Activated CD4-positive, CD25-positive, alpha-beta regulatory T cell treated with anti-CD3 and anti-CD28 coated beads, Interleukin-2, amount 50 U/mL, for 24 hours (primary cell): ENCODE results near the gene VPS18.
"Not testable (repeated sequence)": the region's sequence is repeated elsewhere in the genome, so short reads cannot be mapped to it uniquely, and the experiment has no call there.

ENCODE experiments used
- ATAC-seq, 2 donors: fragments of 150-1000 bp; cut with Tn5 transposase; one replicate each; pipeline ENCODE4 v1.10.0; 2021; ENCODE audit warnings: mild to moderate bottlenecking in 1 of 2, moderate library complexity in 1 of 2

Gene VPS18, protein sequence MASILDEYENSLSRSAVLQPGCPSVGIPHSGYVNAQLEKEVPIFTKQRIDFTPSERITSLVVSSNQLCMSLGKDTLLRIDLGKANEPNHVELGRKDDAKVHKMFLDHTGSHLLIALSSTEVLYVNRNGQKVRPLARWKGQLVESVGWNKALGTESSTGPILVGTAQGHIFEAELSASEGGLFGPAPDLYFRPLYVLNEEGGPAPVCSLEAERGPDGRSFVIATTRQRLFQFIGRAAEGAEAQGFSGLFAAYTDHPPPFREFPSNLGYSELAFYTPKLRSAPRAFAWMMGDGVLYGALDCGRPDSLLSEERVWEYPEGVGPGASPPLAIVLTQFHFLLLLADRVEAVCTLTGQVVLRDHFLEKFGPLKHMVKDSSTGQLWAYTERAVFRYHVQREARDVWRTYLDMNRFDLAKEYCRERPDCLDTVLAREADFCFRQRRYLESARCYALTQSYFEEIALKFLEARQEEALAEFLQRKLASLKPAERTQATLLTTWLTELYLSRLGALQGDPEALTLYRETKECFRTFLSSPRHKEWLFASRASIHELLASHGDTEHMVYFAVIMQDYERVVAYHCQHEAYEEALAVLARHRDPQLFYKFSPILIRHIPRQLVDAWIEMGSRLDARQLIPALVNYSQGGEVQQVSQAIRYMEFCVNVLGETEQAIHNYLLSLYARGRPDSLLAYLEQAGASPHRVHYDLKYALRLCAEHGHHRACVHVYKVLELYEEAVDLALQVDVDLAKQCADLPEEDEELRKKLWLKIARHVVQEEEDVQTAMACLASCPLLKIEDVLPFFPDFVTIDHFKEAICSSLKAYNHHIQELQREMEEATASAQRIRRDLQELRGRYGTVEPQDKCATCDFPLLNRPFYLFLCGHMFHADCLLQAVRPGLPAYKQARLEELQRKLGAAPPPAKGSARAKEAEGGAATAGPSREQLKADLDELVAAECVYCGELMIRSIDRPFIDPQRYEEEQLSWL

DNA sequence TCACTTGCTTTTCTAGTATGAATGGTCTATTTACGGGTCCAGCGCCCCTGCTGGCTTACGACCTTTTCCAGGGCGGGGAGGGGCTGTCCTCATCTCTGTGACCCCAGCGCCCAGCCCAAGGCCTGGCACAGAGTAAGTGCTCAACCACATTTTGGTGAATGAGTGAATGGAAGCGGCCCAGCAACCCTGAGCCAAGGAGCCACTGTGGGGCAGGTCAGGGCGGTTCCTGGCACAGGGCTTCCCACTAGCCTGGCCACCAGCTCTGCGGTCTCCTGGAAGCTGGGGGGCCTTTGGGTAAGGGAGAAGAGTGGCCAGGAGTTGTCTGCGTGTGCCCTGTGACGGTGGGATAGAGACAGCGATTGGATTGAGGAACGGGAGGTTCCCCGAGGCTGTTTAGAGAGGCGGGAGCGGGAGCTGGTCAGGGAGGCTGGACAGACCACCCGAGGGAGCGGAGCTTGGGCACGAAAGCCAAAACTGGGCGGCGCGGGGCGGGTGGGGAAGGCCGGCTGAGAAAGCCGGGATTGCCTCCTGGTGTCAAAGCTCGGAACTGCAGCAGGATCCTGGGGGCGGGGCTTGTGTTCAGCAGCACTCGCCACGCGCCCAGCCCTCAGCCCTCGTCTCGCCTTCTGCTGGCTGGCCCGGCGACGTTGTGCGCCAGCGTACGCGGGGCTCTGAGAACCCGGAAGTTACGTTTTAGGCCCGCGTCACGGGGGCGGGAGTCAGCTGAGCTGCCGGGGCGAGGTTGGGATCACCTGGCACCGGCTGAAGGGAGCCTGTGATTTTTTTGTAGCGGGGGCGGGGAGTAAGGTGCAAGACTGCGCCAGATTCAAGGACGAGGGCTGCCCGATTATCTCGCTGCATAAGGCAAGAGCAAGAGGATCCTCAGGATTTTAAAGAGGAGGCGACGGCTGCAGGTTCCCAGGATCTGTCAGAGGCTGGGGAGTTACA lies at the start of gene VPS18:
Gene VPS18, plus strand, starts transcription at position 718 of the 948 bp plus-strand sequence. CDS start 319 bp downstream, outside the sequence.
- peak; percentile 98 to 99 for ATAC-seq

DNA sequence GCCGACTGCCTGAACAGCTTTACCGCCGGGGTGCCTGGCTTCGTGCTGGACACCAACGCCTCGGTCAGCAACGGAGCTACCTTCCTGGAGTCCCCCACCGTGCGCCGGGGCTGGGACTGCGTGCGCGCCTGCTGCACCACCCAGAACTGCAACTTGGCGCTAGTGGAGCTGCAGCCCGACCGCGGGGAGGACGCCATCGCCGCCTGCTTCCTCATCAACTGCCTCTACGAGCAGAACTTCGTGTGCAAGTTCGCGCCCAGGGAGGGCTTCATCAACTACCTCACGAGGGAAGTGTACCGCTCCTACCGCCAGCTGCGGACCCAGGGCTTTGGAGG lies 49.6 kb upstream of the VPS18 start:
- ATAC-seq: peak; percentile 45 to 48

DNA sequence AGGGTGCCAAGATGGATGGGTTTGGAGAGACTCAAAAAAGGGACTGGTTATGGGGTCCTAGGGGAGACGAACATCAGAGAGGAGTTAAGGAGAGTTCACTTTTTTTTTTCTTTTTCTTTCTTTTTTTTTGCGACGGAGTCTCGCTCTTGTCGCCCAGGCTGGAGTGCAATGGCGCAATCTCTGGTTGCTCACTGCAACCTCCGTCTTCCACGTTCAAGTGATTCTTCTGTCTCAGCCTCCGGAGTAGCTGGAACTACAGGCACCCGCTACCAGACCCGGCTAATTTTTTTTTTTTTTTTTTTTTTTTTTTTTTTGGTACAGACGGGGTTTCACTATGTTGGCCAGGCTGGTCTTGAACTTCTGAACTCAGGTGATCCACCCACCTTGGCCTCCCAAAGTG lies 49.2 kb upstream of the VPS18 start:
- ATAC-seq: no peak

DNA sequence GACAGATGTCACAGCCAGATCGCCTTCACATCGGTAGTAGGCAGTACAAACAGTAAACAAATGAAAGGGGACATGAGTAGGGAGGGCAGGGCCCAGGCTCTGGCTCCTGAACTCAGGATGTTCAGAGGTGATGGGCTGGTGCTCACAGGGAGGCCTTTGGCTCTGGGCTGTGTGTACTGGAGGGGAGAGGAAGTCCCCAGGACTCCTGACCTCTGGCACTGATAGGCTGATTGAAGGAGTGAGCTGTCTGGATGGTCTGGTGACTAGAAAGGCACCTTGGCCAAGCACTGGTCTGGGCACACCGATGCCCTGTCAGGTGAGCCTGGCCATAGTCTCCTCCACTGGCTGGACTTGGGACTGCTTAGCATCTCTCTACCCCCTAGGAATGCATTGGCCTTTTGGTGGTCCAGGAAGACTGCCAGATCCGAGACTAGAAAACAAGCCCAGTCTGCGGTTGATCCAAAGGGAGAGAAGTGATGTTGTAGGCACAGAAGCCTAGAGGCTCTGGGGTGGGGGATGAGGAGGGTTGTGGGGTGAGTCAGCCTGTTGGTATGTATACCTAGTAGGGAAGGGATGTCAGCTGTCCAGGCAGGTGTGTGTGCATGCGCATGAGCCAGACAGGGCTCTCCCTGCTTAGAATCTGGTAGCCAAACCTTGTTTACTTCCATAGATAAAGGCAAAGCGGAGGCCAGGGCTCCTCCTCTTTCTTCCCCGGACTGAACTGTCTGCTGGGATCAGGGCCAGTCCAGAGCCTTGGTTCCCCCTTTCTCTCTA lies 48.6 kb upstream of the VPS18 start:
- ATAC-seq: no peak

DNA sequence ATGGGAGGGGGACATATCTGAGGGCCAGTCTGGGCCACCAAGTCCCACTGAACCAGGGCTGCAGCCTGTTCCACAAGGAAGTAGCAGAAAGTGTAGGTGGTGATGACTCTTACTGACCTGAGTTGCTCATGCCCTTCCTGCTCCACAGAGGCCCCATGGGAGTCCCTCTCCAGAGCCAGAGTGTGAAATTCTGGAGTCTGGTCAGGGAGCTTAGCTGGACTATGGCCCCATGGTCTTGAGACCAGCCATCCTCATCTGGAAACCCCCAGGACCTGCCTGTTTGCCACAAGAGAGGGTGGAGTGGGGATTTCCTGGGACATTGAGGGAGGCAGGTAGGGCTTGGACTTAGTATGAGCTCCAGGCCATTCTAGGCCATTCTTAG lies 47.4 kb upstream of the VPS18 start:
- ATAC-seq: no peak

DNA sequence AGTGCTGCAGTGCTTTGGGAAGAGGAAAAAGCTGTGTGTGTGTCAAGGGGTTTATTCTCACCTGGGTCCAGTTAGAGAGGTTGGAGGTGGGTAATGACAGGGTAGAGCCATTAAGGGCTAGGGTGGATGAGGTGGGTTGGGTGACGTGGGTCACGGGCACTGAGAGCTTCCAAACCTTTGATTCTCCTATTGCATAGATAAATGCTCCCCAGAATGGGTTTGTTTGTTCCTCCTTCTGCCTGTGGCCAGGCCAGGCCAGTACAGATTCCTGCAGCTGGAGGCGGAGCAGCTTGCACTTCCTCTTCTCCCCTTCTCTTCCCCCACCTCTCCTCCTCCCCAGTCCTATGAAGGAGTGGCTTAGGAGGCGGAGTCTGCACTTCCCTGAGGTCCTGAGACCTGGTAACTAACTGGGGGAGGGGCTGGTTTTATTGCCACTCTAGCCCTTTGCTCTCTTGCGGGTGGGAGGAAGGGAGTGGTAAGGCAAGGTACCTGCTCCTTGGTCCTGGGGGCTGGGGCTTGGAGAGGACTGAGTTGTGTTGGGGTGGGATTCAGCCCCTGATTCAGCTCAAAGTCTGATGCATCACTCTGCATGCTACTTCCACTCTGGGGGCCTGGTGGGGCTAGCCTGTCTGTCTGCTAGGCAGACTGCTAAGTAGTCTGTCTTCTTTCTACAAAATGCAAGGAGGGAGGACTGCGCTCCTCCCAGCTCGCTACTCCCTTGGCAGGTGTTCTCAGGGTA lies 46.9 kb upstream of the VPS18 start:
- ATAC-seq: no peak

DNA sequence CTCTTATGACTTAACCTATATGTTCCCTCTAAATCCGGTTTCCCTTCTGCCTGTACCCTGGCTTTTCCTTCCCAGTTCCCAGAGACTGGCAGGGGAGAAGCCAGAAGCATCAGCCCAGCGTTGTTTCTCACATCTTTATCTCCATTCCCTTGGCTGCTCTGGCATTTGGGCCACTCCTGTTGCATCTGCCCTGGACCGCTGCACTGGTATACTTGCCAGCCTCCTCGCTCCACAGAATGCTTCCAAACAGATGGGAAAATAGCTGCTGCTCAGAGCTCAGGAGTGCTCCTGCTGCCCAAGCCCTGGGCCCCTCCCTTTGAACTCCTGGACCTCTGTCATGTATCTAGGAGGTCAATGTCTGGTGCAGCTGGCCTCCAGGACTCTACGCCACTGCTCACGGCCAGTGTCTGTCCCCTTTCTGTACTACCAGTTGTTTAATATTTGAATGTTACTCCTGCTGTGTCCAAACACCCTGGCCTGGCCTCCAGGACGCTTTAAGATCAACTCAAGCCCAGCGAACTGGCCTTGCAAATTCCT lies 43.6 kb upstream of the VPS18 start:
- no peak for ATAC-seq

DNA sequence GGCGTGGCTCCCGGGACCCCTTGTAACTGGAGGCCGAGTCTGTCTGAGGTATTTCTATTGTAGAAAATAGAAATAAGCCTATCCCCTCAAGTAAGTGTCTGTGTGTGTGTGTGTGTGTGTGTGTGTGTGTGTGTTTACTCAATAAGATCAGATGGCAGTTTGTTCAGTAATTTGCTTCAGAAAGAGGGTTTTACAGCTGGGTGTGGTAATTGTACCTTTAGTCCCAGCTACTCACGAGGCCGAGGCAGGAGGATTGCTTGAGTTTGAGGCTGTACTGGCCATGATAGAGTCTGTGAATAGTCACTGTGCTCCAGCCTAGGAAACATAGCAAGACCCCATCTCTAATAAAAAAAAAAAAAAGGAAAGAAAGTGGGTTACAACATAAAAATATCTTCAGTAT lies 41.7 kb upstream of the VPS18 start:
- no peak for ATAC-seq

DNA sequence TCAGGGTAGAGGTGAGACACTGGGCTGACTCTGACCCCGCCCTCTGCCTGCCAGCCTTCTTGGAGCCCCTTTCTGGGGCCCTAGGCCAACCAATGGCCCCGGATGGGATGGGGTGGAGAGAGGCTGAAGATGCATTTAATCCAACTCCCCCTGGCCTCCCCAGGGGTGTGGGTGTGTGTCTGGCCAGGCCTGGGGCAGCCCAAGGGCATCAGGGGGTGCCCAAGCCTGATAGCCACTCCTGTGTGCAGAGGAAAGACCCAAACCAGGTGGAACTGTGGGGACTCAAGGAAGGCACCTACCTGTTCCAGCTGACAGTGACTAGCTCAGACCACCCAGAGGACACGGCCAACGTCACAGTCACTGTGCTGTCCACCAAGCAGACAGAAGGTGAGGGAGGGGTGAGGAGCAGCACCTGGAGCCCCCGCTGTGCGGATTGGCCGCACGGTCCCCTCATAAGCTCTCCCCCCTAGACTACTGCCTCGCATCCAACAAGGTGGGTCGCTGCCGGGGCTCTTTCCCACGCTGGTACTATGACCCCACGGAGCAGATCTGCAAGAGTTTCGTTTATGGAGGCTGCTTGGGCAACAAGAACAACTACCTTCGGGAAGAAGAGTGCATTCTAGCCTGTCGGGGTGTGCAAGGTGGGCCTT lies 40.9 kb upstream of the VPS18 start:
- no peak for ATAC-seq

DNA sequence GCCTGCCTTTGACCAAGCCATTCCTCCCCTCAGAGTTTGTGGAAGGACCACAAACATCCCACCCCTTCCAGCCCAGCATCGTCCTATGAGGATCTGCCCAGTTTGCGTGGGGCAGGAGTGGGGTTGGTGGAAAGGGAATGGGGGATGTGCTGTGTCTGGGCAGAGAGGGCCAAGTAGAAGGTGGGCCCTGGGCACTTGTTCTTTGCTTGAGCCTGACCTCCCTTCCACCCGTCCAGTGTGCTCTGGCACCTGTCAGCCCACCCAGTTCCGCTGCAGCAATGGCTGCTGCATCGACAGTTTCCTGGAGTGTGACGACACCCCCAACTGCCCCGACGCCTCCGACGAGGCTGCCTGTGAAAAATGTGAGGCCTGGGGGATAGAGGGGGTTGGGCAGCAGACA lies 40.1 kb upstream of the VPS18 start:
- ATAC-seq: no peak

DNA sequence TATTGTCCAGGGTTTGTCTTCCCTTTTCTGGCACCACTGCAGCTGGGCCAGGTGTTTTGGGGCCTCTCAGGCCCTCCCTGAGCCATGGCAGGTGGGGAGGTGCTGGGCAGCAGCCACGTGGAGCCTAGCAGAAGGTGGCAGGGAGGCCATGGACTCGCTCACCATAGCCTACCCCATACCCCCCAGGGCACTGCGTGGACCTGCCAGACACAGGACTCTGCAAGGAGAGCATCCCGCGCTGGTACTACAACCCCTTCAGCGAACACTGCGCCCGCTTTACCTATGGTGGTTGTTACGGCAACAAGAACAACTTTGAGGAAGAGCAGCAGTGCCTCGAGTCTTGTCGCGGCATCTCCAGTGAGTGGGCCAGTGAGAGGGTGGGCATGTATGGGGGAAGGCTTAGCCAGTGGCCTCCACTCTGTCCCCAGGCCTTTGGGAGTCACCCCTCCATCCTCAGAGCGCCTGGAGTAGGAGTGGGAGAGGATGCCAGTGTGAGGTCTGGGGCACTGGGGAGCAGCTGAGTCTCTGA lies 38.5 kb upstream of the VPS18 start:
- no peak for ATAC-seq

DNA sequence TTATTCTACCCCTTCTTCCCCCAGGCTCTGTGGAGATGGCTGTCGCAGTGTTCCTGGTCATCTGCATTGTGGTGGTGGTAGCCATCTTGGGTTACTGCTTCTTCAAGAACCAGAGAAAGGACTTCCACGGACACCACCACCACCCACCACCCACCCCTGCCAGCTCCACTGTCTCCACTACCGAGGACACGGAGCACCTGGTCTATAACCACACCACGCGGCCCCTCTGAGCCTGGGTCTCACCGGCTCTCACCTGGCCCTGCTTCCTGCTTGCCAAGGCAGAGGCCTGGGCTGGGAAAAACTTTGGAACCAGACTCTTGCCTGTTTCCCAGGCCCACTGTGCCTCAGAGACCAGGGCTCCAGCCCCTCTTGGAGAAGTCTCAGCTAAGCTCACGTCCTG lies 37.5 kb upstream of the VPS18 start:
- no peak for ATAC-seq

DNA sequence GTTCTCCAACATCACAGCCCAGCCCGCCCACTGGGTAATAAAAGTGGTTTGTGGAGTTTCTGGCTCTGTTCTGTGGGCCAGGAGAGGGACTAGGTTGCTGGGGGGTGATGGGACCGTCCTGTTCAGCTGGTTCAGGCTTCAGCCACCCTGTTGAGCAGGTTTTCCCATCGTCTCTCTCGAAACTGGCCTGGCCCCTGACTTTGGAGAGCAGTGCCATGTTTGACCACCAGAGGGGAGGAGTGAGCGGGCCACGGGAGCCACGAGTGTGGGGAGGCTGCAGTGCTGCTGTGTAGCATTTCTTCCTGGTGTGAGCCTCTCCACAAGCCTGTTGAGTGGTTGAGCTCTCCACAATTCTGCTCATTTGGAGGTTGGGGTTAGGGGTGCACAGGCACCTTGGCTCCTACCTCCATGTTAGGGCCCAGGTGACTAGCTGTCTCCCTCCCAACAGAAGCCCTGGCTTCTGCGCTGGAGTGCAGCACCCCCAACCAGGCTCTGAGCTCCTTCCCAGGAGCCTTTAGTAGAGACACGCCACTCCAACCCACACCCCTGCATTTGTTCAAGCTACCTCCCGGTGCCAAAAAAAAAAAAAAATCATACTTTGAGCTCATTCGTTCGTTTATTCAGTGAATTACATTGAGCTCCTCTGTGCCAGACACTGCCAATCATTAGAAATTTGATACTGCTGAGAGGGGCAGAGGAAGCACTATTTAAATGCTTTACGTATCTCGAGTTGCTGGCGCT lies 36.5 kb upstream of the VPS18 start:
- ATAC-seq: peak; percentile 80 to 83

DNA sequence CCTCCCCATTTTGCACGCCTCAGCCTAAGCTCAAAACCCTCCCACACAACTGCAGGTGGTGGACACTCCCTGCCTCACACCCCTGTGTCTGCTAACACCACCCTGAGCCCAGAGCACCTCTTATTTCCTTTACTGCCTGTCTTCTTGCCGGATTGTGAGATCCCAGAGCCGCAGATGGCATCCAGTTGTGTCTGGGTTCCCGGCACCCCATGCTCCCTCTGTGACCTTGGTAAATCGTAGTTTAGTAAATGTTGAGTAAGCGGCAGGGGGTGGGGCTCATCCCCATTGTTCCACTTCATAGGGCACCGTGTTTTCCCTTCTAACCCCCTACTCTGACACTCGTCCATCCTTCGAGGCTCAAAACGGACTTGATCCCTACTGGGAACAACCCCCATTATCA lies 35.5 kb upstream of the VPS18 start:
- no peak for ATAC-seq

DNA sequence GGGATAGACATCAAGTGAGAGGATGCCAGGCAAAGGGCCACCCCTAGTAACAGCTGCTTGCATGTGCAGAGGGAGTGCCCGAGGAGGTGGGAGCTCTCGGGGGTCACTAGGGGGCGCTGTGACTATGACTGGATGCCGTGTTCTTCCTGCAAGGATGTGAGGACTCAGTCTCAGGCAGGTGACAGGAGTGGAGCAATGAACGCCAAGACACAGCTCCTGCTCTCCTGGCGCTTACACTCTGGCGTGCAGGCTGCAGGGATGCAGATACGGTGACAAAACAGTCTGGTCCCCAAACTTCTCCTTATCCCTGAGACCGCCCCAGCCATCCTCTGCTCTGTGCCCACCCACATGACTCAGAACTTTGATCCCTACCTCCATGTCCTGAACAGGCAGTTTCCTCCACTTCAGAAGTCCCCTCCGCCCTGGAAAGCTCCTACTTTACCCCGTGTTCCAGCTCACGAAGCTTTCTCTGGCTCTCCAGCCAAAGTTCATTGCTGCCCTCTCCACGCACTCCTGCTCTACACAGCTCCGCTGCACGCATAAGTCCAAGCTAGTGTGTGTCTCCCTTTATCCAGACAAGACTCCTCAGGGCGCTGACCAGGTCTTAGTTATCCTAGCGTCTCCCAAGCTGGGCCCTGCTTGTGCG lies 34.9 kb upstream of the VPS18 start:
- ATAC-seq: peak; percentile 84 to 86

DNA sequence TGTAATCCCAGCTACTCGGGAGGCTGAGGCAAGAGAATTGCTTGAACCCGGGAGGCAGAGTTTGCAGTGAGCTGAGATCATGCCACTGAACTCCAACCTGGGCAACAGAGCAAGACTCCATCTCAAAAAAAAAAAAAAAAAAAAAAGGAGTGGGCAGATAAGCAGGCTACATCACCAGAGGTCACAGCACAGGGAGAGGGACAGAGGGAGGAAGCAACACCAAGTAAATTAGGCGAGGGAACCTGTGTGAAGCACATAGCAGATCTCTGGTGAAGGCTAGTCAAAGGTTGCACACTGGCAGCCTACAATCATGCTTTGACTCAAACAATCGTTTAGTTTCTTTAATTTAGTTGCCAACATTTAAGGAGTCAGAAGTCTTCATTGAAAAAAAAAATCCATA lies 33.1 kb upstream of the VPS18 start:
- not testable (repeated sequence) for ATAC-seq

DNA sequence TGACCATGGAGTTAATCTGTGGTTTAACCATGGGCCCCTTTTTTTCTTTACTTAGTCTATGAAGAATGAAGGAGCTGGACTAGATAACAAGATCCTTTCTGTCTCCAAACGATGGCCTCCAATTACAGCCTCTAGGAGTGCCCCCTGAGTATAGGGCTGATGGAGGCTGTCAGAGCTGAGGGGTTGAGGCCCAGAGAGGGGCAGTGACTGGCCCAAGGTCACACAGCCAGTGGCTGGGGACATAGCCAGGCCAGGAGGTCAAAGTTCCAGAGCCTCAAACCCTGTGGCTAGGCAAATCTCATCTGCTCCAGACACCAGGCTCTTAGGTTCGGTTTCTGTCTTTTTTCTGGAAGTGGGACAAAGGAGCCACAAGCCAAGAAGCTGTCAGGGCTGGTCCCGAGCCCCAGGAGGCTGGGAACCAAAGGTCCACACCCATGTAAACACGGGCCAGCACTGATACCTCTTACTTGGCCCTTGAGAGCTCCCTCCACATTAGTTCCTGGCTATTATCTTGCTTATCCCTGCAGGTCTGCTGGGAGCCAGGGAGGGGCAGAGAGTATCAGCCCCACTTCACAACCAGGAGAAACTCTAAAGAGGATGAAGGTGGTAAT lies 30.5 kb upstream of the VPS18 start:
- ATAC-seq: no peak

DNA sequence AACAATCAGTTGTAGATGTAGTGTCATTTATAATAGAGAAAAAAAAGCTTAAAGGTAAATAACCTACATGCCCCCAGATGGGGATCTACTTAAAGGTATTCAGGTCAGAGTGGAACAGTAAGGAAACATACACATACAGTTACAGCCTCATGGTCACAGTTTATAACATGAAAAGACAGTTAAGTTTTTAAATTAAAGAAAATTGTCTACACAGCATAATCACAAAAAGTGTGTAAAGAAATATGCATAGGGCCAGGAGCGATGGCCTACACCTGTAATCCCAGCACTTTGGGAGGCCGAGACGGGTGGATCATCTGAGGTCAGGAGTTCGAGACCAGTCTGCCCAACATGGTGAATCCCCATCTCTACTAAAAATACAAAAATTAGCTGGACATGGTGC lies 27.1 kb upstream of the VPS18 start:
- ATAC-seq: no peak
